Endodermal cell (in vitro differentiated cells): Measurements from ENCODE around the gene AUTS2. TPM values are rescaled to one million over a fixed set of nuclear protein-coding genes. Genes with fewer than 3 reads are reported as not detected.

Experiments used
- DNase-seq: peaks from one replicate; pipeline ENCODE4 v3.0.0-alpha.2; 2017
- H3K27ac ChIP-seq: 2 replicates; pipeline ENCODE4 v1.5.1; 2013; ENCODE audit warnings: mild to moderate bottlenecking, low read depth, low read length, moderate library complexity
- H3K27me3 ChIP-seq: 2 replicates; pipeline ENCODE4 v1.6.1; 2013; ENCODE audit warnings: mild to moderate bottlenecking, low read length, moderate library complexity; ENCODE audit not compliant: insufficient read depth, control insufficient read depth, poor library complexity, severe bottlenecking
- H3K36me3 ChIP-seq: 2 replicates; pipeline ENCODE4 v1.7.0; 2013; ENCODE audit warnings: mild to moderate bottlenecking, low read length, moderate library complexity; ENCODE audit not compliant: control insufficient read depth, insufficient read depth
- H3K4me1 ChIP-seq: one replicate; pipeline ENCODE4 v1.7.0; 2013; ENCODE audit warnings: low read length; ENCODE audit not compliant: control insufficient read depth, insufficient read depth
- H3K4me3 ChIP-seq: 2 replicates; pipeline ENCODE4 v1.5.1; 2013; ENCODE audit warnings: mild to moderate bottlenecking, low read length, moderate library complexity
- H3K9ac ChIP-seq: 2 replicates; pipeline ENCODE4 v1.6.1; 2013; ENCODE audit warnings: mild to moderate bottlenecking, low read length, moderate library complexity; ENCODE audit not compliant: poor library complexity, severe bottlenecking; ENCODE audit errors: extremely low read depth
- H3K9me3 ChIP-seq: 2 replicates; pipeline ENCODE4 v1.6.1; 2013; ENCODE audit warnings: mild to moderate bottlenecking, low read length, moderate library complexity; ENCODE audit not compliant: control insufficient read depth
- H3K27ac Mint-ChIP-seq: 2 replicates; pipeline ENCODE4 v1.8.0; 2020; ENCODE audit warnings: mixed read lengths
- H3K27me3 Mint-ChIP-seq: 2 replicates; pipeline ENCODE4 v1.8.0; 2021; ENCODE audit warnings: mild to moderate bottlenecking, mixed read lengths; ENCODE audit not compliant: insufficient read depth
- H3K36me3 Mint-ChIP-seq: 2 replicates; pipeline ENCODE4 v1.8.0; 2020; ENCODE audit warnings: low read depth, mixed read lengths
- H3K4me1 Mint-ChIP-seq: 2 replicates; pipeline ENCODE4 v1.8.0; 2020; ENCODE audit warnings: mixed read lengths
- H3K4me3 Mint-ChIP-seq: 2 replicates; pipeline ENCODE4 v1.8.0; 2020; ENCODE audit warnings: mild to moderate bottlenecking, moderate library complexity, mixed read lengths
- H3K9me3 Mint-ChIP-seq: 2 replicates; pipeline ENCODE4 v1.8.0; 2020; ENCODE audit warnings: mild to moderate bottlenecking, mixed read lengths
- WGBS, 2 experiments: methylation state at CpG; one replicate each; pipeline versions ENCODE4 v1.1.5 to v1.1.7; 2013; ENCODE audit warnings: missing lambda C conversion rate in 2 of 2, mixed read lengths in 1 of 2; ENCODE audit not compliant: insufficient coverage in 1 of 2, insufficient read length in 1 of 2; 5-methylcytosine and 5-hydroxymethylcytosine counted together
- total RNA-seq, 2 donors: library from RNA; stranded (reverse); fragmentation: NEBNext Ultra II Directional in 1 of 2; extraction: Animal tissue kit (Norgen Biotek cat#: 25700) in 1 of 2; gene quantifications; 2 replicates in 1 of 2; 3 replicates in 1 of 2; pipeline ENCODE4 v1.2.1, GENCODE V29; 2021
- TF ChIP-seq, protein P1 (sequence below): fragments of 200-600 bp; sonication (generic); conservative IDR thresholded peaks from 2 replicates; pipeline ENCODE4 v1.5.0; 2021; ENCODE audit warnings: antibody characterized with exemption, mild to moderate bottlenecking

AUTS2 gene
- total RNA-seq, 2 donors from 2014 or later: 76.8 to 106 TPM

DNA sequence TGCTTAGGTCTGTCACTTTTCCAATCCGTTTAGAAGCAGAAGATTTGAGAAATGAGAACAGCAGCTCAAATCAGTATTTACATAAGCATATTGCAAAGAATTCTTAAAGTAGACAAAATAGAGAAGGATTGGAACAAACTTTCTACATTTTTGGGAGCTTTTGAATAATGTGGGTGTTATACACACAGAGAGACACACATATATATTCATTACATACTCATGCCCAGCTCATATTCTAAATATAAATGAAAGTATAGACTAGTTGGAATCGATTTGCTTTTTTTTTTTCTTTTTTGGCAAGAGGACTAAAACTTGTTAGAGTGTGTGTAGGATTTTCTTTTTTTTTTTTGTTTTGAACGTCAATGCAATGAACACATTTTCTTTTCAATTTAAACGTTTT, 538.9 kb downstream of the AUTS2 start:
- no peaks in the 10 kb centered on the region for H3K36me3 ChIP-seq
- TF ChIP-seq, protein P1, sequence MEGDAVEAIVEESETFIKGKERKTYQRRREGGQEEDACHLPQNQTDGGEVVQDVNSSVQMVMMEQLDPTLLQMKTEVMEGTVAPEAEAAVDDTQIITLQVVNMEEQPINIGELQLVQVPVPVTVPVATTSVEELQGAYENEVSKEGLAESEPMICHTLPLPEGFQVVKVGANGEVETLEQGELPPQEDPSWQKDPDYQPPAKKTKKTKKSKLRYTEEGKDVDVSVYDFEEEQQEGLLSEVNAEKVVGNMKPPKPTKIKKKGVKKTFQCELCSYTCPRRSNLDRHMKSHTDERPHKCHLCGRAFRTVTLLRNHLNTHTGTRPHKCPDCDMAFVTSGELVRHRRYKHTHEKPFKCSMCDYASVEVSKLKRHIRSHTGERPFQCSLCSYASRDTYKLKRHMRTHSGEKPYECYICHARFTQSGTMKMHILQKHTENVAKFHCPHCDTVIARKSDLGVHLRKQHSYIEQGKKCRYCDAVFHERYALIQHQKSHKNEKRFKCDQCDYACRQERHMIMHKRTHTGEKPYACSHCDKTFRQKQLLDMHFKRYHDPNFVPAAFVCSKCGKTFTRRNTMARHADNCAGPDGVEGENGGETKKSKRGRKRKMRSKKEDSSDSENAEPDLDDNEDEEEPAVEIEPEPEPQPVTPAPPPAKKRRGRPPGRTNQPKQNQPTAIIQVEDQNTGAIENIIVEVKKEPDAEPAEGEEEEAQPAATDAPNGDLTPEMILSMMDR: no peak
- Mint-ChIP-seq H3K4me3 (no peak overlapping the region), H3K9me3 (no peaks in the 10 kb centered on the region), H3K36me3 (peaks cover 7% of the 10 kb centered on the region), H3K4me1 (no peaks in the 10 kb centered on the region), H3K27ac (no peak overlapping the region), H3K27me3 (no peaks in the 10 kb centered on the region)
- 87% methylated on average over 4 of the region's 4 CpGs; no CpG with 5 or more reads in 1 of the 2 experiments for WGBS, 2 experiments
- no peak overlapping the region for H3K27ac ChIP-seq
- DNase-seq: no peak
- no peaks in the 10 kb centered on the region for H3K27me3 ChIP-seq
- no peaks in the 10 kb centered on the region for H3K4me1 ChIP-seq
- no peaks in the 10 kb centered on the region for H3K9me3 ChIP-seq
- H3K9ac ChIP-seq: no peak overlapping the region
- H3K4me3 ChIP-seq: no peak overlapping the region

DNA sequence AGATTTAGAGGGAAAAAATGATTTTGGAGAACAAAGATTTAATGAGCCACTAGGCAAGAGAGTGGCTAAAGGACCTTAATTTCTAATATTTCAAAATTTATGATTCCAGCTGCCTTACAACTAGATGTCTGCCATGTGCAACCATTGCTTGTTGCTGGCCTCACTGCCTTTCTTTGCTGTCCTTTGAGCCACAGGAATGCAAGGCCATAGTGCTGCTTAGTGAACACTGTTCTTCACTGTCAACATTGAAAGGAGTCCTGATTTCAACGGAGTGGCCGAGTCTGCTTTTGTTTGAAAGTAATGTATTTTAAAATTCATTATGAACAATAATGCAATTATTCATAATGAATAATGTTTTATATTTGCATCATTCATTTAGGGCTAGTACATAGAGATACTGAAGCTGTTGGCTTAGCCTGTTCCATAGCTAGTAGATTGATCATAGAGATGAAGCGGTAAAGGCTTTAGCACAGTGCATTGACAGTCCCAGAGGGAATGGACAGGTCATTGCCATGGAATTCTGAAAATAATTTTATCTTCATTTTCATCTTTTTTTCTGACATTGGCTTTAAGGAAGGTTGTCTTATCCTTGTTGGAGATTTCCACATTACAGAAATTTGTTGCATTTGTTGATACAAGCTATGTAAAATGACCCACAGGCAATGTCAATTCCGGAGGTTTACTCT, 544.1 kb downstream of the AUTS2 start:
- H3K36me3 Mint-ChIP-seq: peaks cover 7% of the 10 kb centered on the region
- no peak overlapping the region for H3K4me3 ChIP-seq
- H3K27ac ChIP-seq: no peak overlapping the region
- no peaks in the 10 kb centered on the region for H3K9me3 ChIP-seq
- 97 to 100% methylated on average over 1 to 3 of the region's 4 CpGs for WGBS, 2 experiments
- H3K9ac ChIP-seq: no peak overlapping the region
- TF ChIP-seq, protein P1: no peak
- H3K9me3 Mint-ChIP-seq: no peaks in the 10 kb centered on the region
- no peak overlapping the region for H3K4me3 Mint-ChIP-seq
- no peaks in the 10 kb centered on the region for H3K27me3 Mint-ChIP-seq
- H3K36me3 ChIP-seq: no peaks in the 10 kb centered on the region
- no peaks in the 10 kb centered on the region for H3K4me1 ChIP-seq
- no peak overlapping the region for H3K27ac Mint-ChIP-seq
- DNase-seq: no peak
- no peaks in the 10 kb centered on the region for H3K4me1 Mint-ChIP-seq
- H3K27me3 ChIP-seq: no peaks in the 10 kb centered on the region

DNA sequence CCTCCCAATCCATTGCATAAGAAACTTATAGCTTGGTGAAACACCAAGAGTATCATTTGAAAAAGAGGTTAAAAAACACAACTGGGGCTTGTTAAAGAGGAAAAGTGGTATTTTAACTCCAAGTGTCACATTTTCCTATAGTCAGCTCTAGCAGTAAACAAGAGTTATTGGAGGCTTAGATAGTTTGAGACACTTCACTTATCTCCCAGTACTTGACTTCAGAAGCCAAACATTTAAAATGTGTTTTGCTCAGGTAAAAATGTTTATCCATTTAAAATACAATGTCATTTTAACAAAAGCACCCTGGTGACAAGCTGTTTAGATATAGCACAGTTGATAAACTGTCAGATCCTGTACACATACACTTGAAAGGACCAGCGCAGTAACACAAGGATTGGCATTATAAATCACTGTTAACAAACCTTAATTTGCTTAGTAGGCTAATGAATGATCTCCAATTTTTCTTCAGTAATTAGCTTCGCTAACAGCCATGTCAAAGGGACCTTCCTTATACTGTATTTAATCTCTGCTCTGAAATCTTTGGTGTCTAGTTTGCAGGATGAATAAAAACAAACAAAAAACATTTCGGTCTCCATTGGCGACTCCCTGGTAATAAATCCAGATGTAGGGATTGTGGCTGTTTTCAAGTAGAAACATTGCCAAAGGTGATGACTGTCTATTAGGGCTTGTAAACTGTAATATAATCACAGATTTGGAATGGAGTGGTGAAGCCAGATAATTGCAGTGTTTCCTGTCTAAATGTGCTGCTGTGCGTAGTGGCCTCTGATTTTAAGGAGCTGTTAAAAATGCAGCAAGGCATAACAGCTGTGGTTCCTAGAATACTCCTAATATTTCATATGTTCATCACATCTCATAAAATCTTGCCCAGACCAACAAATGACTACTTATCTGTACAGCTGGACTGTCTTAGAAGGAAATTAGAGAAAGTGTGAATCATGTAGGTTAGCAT, 545.1 kb downstream of the AUTS2 start:
- Mint-ChIP-seq H3K4me3 (no peak overlapping the region), H3K4me1 (no peaks in the 10 kb centered on the region), H3K27me3 (no peaks in the 10 kb centered on the region), H3K36me3 (peaks cover 4% of the 10 kb centered on the region), H3K9me3 (no peaks in the 10 kb centered on the region), H3K27ac (no peak overlapping the region)
- TF ChIP-seq, protein P1: no peak
- Histone ChIP-seq H3K4me3 (no peak overlapping the region), H3K4me1 (no peaks in the 10 kb centered on the region), H3K9ac (no peak overlapping the region), H3K27ac (no peak overlapping the region), H3K27me3 (no peaks in the 10 kb centered on the region), H3K9me3 (no peaks in the 10 kb centered on the region), H3K36me3 (no peaks in the 10 kb centered on the region)
- no peak for DNase-seq
- WGBS, 2 experiments: 94 to 95% methylated on average over 4 to 5 of the region's 5 CpGs
